ENCODE results near the gene USP7.

USP7 gene

GRCh38 chr16:8866118-8866883 lies 97.4 kb downstream of the USP7 start:
- in situ Hi-C loops (cut with MboI; ENCODE audit: low sequenced_read_pairs): no loop called here

DNA sequence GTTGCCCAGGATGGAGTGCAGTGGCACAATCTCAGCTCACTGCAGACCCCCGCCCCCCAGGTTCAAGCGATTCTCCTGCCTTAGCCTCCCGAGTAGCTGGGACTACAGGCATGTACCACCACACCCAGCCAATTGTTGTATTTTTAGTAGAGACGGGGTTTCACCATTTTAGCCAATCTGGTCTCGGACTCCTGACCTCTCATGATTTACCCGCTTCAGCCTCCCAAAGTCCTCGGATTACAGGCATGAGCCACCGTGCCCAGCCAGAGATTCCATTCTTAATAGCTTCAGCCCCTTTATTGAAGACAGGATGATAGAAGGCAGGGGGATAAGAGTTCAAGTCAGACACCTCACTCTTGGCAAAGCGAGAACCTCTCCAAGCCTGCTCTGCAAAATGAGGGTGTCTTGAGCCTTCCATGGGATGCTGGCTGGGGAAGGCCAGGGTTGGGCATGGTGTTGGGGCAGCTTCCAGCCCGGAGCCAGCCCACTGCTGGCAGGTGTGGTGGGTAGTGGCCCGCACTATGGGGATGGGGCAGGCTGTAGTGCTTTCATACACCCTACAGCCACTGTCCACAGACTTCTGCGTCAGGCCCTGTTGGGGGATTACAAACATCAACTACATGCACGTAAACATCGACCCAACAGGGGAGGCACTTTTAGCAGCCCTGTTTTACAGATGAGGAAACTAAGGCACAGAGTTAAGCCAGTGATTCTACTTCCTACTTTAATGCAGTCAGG lies 98.4 kb downstream of the USP7 start:
- in situ Hi-C loops (cut with MboI; ENCODE audit: low sequenced_read_pairs): no loop called here

DNA sequence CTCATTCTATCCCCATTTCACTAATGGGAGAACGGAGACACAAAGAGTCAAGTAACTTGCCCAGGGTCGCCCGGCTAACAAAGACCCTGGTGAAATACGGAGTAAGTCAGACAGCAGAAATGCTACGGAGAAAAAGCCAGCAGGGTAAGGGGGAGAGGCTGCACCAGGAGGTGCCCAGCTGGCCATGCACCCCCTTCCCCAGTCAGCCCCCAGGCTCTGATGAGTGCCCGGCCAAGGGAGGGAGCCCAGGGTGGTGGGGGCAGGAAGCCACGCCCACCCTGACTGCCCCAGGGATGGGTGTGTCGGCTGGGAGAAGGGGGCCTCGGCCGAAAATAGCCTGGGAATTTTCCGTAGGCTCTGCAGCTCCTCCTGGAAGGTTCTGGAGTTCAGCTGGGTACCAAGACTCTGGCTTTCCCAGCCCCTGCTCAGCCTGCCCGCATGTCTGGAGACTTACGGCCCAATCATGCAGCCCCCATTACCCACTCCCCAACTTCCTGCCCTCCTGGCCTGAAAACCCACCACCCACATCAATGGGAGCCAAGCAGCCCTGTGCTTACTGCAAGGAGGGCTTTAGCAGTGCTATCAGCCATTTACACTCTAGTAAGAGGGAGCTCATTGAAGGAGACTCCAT lies 99.1 kb downstream of the USP7 start:
- in situ Hi-C loops (cut with MboI; ENCODE audit: low sequenced_read_pairs): no loop called here

DNA sequence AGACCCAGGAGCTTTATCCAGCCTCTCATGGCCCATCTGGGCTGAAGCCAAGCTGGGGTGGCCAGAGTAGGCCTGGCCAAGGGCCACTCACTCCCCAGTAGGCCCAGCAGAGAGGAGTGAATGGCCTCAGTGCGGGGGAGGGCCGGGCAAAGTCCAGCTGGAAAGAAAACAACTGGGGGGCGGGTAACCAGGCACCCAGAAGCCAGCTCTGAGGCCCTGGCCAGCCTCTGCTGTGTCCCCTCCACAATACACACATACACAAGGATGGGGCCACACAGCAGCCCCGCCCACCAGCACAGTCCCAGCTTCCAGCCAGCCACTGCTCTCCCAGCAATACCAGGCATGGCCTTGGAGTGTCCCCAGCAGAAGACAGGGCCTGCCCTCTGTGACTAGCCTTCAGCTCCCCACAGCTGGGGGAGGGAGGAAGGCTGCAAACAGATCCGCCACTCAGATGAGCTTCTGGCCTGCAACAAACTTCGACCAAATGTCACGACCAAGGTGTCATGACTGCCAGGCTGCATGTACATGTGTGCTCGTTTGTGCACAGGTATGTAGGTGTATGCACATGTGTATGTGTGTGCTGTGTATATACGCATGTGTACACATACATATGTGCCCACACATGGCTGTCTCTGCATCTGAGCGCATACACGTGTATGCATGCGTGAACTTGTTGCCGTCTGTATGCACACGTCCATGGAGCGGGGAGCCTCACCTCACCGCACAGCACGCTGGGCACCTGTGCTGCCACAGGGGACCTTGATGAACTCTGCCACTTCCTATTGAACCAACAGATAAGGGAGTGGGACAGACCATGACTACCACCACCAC lies 99.9 kb downstream of the USP7 start:
- in situ Hi-C loops (cut with MboI; ENCODE audit: low sequenced_read_pairs): no loop called here

GRCh38 chr16:8862309-8863130 lies 101.2 kb downstream of the USP7 start:
- in situ Hi-C loops (cut with MboI; ENCODE audit: low sequenced_read_pairs): no loop called here

GRCh38 chr16:8861563-8862308 lies 102.0 kb downstream of the USP7 start:
- in situ Hi-C loops (cut with MboI; ENCODE audit: low sequenced_read_pairs): no loop called here

DNA sequence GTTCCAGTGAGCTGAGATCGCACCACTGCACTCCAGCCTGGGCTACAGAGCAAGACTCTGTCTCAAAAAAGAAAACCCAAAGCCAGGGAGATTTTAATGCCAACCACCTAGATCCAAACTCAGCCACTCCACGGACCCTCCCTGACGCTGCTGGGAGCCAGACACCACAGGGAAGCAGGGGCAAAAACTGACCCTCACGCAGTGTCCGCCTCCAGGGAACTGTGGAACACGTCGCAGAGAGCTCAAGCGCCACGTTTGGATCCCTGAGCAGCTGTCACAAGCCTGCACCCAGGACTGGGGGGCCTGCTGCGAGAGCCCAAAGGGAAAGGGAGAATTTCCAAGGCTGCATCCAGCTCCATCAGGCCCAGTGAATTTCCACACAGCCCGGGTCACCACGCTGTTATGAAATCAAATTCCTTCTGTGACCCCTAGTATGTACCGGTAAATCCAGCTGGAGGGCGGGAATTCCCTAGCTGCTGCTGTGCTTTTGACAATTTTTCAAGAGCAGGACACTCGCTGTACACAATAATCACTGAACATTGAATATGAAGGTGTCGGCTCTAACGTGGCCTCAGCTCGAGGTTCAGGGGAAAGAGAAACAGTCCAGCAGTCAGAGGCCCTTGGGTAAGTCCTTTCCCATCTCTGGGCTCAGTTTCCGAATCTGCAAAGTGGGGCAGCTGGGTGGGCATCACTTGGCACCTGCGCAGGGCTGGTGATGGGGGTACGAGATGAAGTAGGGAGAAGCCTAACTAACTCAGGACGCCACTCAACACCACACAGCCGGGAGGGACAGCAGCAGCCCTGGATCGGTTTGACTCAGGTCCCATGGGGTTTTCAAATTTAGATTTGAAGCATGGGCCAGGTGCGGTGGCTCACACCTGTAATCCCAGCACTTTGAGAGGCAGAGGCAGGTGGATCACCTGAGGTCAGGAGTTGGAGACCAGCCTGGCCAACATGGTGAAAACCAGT lies 103.5 kb downstream of the USP7 start:
- in situ Hi-C loops (cut with MboI; ENCODE audit: low sequenced_read_pairs): no loop called here

DNA sequence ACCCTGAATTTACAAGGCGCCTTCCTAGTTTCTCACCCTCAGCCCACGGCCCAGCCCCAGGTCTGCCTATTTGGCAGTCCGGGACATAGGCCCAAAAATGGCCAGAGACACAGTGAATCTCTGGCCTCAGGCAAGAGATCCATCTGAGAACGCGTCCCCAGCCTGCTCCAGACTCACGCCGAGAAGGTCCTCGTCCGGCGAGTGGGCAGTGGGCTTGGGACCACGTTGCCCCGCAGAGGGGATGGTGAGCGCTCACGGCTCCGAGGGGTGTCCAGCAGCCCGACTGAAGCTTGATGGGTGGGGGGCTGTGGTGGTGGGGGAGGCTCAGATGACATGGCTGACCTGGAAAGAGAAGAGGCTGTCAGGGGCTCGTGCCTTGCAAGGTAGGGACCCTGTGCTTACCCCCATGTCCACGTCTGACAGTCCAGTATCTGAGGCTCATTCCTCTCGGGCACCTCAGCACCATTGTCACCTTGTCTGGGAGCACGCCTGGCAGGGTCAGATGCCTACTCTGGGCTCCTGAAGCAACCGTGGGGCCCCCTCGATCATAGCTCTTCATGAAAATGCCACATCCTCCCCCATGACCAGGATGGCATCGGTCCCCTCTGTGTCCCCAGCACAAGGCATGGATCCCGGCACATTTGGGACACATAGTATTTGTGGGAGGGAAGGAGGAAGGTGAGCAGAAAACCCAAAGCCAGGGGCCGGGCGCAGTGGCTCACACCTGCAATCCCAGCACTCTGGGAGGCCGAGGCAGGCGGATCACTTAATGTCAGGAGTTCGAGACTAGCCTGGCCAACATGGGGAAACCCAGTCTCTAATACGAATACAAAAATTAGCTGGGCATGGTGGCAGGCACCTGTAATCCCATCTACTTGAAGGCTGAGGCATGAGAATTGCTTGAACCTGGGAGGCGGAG lies 104.5 kb downstream of the USP7 start:
- in situ Hi-C loops (cut with MboI; ENCODE audit: low sequenced_read_pairs): no loop called here

- in situ Hi-C loops (cut with MboI; ENCODE audit: low sequenced_read_pairs): no loop called here
These were observed 107.7 kb downstream of the USP7 start for GRCh38 chr16:8855972-8856371.

- in situ Hi-C loops (cut with MboI; ENCODE audit: low sequenced_read_pairs): no loop called here
These were observed 108.5 kb downstream of the USP7 start for GRCh38 chr16:8855051-8855786.

DNA sequence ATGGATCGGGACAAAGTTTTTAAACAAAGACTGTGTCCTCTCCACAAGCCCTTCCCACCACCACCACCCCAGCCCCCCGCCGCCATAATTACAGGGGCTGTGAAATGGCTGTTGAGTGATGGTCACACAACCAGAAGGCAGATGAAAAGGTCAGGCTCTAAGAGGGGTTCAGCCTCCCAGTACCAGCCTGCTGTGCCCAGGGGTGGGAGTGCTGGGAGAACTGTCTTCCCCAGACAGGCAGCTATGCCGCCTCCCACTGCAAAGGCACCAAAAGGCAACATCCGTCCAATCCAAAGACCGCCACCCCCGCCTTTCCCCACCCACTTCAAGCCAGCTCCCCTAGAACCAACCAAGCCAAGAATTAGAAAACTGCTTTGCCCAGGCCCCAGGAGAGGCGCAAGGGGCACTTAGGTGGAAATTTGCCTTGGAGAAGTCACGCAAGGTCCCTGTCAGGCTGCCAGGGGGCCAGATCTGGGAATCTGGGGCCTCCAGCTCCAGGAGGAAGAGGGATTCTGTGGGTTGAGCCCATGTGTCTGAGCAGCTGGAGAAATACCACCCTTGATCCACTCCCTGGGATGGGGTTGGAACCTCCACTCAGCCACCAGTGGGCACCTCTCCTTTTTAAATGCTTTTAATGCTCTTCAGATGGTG lies 109.3 kb downstream of the USP7 start:
- in situ Hi-C loops (cut with MboI; ENCODE audit: low sequenced_read_pairs): no loop called here

- in situ Hi-C loops (cut with MboI; ENCODE audit: low sequenced_read_pairs): no loop called here
These were observed 110.1 kb downstream of the USP7 start for GRCh38 chr16:8853611-8854010.

DNA sequence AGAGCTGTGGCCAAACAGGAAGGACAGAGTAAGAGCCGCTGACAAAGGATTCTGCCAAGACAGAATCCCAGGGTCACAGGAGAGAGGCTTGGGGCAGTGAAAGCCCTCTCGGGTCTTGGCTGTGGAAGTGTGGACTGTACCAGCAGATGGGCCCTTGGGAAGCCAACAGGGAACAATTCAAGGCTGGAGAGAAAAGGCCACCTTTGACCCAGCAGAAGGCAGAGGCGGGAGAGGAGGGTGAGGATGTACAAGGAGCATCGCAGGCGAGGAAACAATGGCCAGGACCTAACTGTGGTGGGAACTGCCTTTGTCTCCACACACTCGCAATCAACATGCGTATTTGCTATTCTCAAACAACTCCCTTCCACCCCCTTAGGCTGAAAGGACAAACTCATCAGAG lies 110.6 kb downstream of the USP7 start:
- in situ Hi-C loops (cut with MboI; ENCODE audit: low sequenced_read_pairs): no loop called here

- in situ Hi-C loops (cut with MboI; ENCODE audit: low sequenced_read_pairs): no loop called here
These were observed 111.2 kb downstream of the USP7 start for GRCh38 chr16:8852534-8852933.

DNA sequence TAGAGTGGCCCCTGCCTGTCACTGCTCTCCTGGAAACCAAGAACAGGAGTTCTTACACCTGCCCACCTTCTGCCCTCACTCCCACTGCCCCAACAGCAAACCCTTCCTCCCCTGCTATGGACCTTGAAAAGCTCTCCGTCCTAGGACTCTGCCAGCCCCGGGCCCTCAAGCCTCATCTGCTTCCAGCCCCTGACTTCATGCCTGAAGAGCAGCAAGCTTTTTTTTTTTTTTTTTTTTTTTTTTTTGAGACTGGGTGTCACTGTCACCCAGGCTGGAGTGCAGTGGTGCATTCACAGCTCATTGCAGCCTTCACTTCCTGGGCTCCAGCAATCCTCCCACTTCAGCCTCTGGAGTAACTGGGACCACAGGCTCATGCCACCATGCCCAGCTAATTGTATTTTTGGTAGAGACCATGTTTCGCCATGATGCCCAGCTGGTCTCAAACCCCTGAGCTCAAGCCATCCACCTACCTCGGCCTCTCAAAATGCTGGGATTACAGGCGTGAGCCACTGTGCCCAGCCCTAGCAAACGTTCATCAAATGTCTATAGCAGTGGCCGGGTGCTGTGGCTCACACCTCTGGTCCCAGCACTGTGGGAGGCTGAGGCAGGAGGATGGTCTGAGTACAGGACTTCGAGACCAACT lies 111.8 kb downstream of the USP7 start:
- in situ Hi-C loops (cut with MboI; ENCODE audit: low sequenced_read_pairs): no loop called here
